ENCODE measurements around the gene RAB11FIP4.

GRCh38 chr17:31579265-31579664, 187.8 kb downstream of the RAB11FIP4 start:
- TF ChIP-seq TAF1 (IDR thresholded peaks at IDR 0.05; ENCODE audit: borderline replicate concordance, low read depth, low read length), result no peak
- TF ChIP-seq TCF3 (IDR thresholded peaks at IDR 0.05; ENCODE audit: borderline replicate concordance, insufficient read depth, low read depth, low read length), result no peak
- TF ChIP-seq, protein P1, sequence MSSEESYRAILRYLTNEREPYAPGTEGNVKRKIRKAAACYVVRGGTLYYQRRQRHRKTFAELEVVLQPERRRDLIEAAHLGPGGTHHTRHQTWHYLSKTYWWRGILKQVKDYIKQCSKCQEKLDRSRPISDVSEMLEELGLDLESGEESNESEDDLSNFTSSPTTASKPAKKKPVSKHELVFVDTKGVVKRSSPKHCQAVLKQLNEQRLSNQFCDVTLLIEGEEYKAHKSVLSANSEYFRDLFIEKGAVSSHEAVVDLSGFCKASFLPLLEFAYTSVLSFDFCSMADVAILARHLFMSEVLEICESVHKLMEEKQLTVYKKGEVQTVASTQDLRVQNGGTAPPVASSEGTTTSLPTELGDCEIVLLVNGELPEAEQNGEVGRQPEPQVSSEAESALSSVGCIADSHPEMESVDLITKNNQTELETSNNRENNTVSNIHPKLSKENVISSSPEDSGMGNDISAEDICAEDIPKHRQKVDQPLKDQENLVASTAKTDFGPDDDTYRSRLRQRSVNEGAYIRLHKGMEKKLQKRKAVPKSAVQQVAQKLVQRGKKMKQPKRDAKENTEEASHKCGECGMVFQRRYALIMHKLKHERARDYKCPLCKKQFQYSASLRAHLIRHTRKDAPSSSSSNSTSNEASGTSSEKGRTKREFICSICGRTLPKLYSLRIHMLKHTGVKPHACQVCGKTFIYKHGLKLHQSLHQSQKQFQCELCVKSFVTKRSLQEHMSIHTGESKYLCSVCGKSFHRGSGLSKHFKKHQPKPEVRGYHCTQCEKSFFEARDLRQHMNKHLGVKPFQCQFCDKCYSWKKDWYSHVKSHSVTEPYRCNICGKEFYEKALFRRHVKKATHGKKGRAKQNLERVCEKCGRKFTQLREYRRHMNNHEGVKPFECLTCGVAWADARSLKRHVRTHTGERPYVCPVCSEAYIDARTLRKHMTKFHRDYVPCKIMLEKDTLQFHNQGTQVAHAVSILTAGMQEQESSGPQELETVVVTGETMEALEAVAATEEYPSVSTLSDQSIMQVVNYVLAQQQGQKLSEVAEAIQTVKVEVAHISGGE (CRISPR knock-in tag; IDR thresholded peaks at IDR 0.05), result no peak
- no peak for TF ChIP-seq GABPA (IDR thresholded peaks at IDR 0.05; ENCODE audit: low read depth)
- no peak for TF ChIP-seq POLR2A (IDR thresholded peaks at IDR 0.05; ENCODE audit: low read depth, low read length)
- no peak for TF ChIP-seq BHLHE40 (IDR thresholded peaks at IDR 0.05; ENCODE audit: borderline replicate concordance in 1 of 2, low read depth in 2 of 2, low read length in 1 of 2)
- TF ChIP-seq EZH2 (IDR thresholded peaks at IDR 0.05; ENCODE audit: borderline replicate concordance, control insufficient read depth, low read depth, low read length), result no peak
- no peak for TF ChIP-seq CTCF (IDR thresholded peaks at IDR 0.05 in 2 of 3, conservative IDR thresholded peaks at IDR 0.05 in 1 of 3; ENCODE audit: control insufficient read depth in 2 of 3, extremely low read depth in 1 of 3, insufficient read depth in 1 of 3, low read depth in 3 of 3, low read length in 3 of 3)
- no peak for TF ChIP-seq CEBPB (IDR thresholded peaks at IDR 0.05; ENCODE audit: borderline replicate concordance in 1 of 2, low read depth in 2 of 2, low read length in 2 of 2)
- TF ChIP-seq POLR2AphosphoS2 (IDR thresholded peaks at IDR 0.05; ENCODE audit: low read depth, low read length), result no peak
- no peak for TF ChIP-seq NR2C2 (IDR thresholded peaks at IDR 0.05; ENCODE audit: borderline replicate concordance, control insufficient read depth, insufficient read length, low read depth)
- TF ChIP-seq, protein P2, sequence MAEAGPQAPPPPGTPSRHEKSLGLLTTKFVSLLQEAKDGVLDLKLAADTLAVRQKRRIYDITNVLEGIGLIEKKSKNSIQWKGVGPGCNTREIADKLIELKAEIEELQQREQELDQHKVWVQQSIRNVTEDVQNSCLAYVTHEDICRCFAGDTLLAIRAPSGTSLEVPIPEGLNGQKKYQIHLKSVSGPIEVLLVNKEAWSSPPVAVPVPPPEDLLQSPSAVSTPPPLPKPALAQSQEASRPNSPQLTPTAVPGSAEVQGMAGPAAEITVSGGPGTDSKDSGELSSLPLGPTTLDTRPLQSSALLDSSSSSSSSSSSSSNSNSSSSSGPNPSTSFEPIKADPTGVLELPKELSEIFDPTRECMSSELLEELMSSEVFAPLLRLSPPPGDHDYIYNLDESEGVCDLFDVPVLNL (IDR thresholded peaks at IDR 0.05; ENCODE audit: low read depth, low read length), result no peak
- TF ChIP-seq HDGF (IDR thresholded peaks at IDR 0.05), result no peak
